Colonic mucosa (tissue), 4 donors: ENCODE data around the gene AGBL1. TPM values are rescaled to one million over a fixed set of nuclear protein-coding genes. Genes with fewer than 3 reads are reported as not detected.

Source experiments
- DNase-seq: peaks from one replicate; pipeline ENCODE4 v3.0.0-alpha.2; 2020
- H3K27ac ChIP-seq: fragments of 200-600 bp; one replicate; pipeline ENCODE4 v1.8.0; 2021
- H3K27me3 ChIP-seq: fragments of 200-600 bp; one replicate; pipeline ENCODE4 v1.8.0; 2021
- H3K36me3 ChIP-seq: fragments of 200-600 bp; one replicate; pipeline ENCODE4 v1.8.0; 2021
- H3K4me1 ChIP-seq: fragments of 200-600 bp; one replicate; pipeline ENCODE4 v1.8.0; 2021; ENCODE audit warnings: mild to moderate bottlenecking
- H3K4me3 ChIP-seq: fragments of 200-600 bp; one replicate; pipeline ENCODE4 v1.8.0; 2021
- H3K9ac ChIP-seq, 2 donors: one replicate each; pipeline ENCODE4 v1.7.0; 2013; ENCODE audit warnings: control low read depth in 2 of 2, low read depth in 2 of 2, low read length in 2 of 2
- H3K9me3 ChIP-seq: fragments of 200-600 bp; one replicate; pipeline ENCODE4 v1.8.0; 2021
- CTCF ChIP-seq: fragments of 200-600 bp; IDR thresholded peaks from one replicate; pipeline ENCODE4 v1.8.0; 2022; ENCODE audit warnings: antibody characterized with exemption, mild to moderate bottlenecking
- intact Hi-C: fragments of 100-400 bp; cut with DNase I; formaldehyde crosslinking; loops from one replicate; pipeline ENCODE4 v1.14.1; 2022
- total RNA-seq, 2 donors: library from RNA; stranded (reverse); fragmentation: NEBNext Ultra II Directional in 1 of 2; extraction: Animal tissue kit (Norgen Biotek cat#: 25700) in 1 of 2; gene quantifications; one replicate each; pipeline ENCODE4 v1.2.1, GENCODE V29; 2021
- donor health status: healthy.
- donor health status: DM: no; HTN: no; CAD: no.
- donor health status: DM: no; HTN: no; CAD: no.

AGBL1 gene
- total RNA-seq, 2 donors from 2014 or later = 0.10 to 0.24 TPM

GRCh38 chr15:86870846-86871245, 791.2 kb downstream of the AGBL1 start:
- intact Hi-C loops = no loop called here
- H3K4me3 ChIP-seq = no peak overlapping the region
- no peak overlapping the region for H3K9ac ChIP-seq
- H3K4me1 ChIP-seq = no peaks in the 10 kb centered on the region
- no peaks in the 10 kb centered on the region for H3K9me3 ChIP-seq
- H3K27me3 ChIP-seq = no peaks in the 10 kb centered on the region
- no peak overlapping the region for H3K27ac ChIP-seq
- no peaks in the 10 kb centered on the region for H3K36me3 ChIP-seq
- no peak for TF ChIP-seq CTCF
- DNase-seq = no peak

GRCh38 chr15:86871964-86872363, 792.3 kb downstream of the AGBL1 start:
- H3K9ac ChIP-seq = no peak overlapping the region
- no peak overlapping the region for H3K27ac ChIP-seq
- H3K4me3 ChIP-seq = no peak overlapping the region
- no peaks in the 10 kb centered on the region for H3K4me1 ChIP-seq
- H3K9me3 ChIP-seq = no peaks in the 10 kb centered on the region
- H3K36me3 ChIP-seq = no peaks in the 10 kb centered on the region
- DNase-seq = no peak
- no peak for TF ChIP-seq CTCF
- H3K27me3 ChIP-seq = no peaks in the 10 kb centered on the region
- intact Hi-C loops = no loop called here

GRCh38 chr15:86872782-86873181, 793.1 kb downstream of the AGBL1 start:
- no peaks in the 10 kb centered on the region for H3K36me3 ChIP-seq

GRCh38 chr15:86875067-86875466, 795.4 kb downstream of the AGBL1 start:
- no peaks in the 10 kb centered on the region for H3K36me3 ChIP-seq
- no peak overlapping the region for H3K9ac ChIP-seq
- H3K4me3 ChIP-seq = no peak overlapping the region
- intact Hi-C loops = no loop called here
- TF ChIP-seq CTCF = no peak
- H3K27ac ChIP-seq = no peak overlapping the region
- H3K27me3 ChIP-seq = no peaks in the 10 kb centered on the region
- no peaks in the 10 kb centered on the region for H3K4me1 ChIP-seq
- no peaks in the 10 kb centered on the region for H3K9me3 ChIP-seq
- DNase-seq = no peak

More at GRCh38 chr15:86872782-86873181, 793.1 kb downstream of the AGBL1 start:
- no peak overlapping the region for H3K4me3 ChIP-seq
- no peaks in the 10 kb centered on the region for H3K4me1 ChIP-seq
- intact Hi-C loops = no loop called here
- H3K9me3 ChIP-seq = no peaks in the 10 kb centered on the region
- no peak for DNase-seq
- no peak overlapping the region for H3K27ac ChIP-seq
- no peak overlapping the region for H3K9ac ChIP-seq
- no peak for TF ChIP-seq CTCF
- no peaks in the 10 kb centered on the region for H3K27me3 ChIP-seq

- intact Hi-C loops = no loop called here
- H3K27ac ChIP-seq = no peak overlapping the region
- no peaks in the 10 kb centered on the region for H3K9me3 ChIP-seq
- H3K4me3 ChIP-seq = no peak overlapping the region
- H3K27me3 ChIP-seq = no peaks in the 10 kb centered on the region
- DNase-seq = no peak
- H3K36me3 ChIP-seq = no peaks in the 10 kb centered on the region
- no peaks in the 10 kb centered on the region for H3K4me1 ChIP-seq
- TF ChIP-seq CTCF = no peak
- H3K9ac ChIP-seq = no peak overlapping the region
These were observed 796.8 kb downstream of the AGBL1 start for GRCh38 chr15:86876387-86876944.
